ENCODE measurements around the gene ACIN1.

The ACIN1 gene

GRCh38 chr14:23013054-23013748, 81.7 kb downstream of the ACIN1 start:
- no peak for FAIRE-seq
- no peak for DNase-seq (ENCODE audit: insufficient read length)
- TF ChIP-seq POLR2AphosphoS5 (IDR thresholded peaks at IDR 0.05; ENCODE audit: low read depth, low read length) (no peak), TAF1 (IDR thresholded peaks at IDR 0.05; ENCODE audit: borderline replicate concordance, low read depth, low read length) (no peak), POLR2A (IDR thresholded peaks at IDR 0.05; ENCODE audit: low read depth, low read length) (no peak)

- no peak for FAIRE-seq
- DNase-seq (ENCODE audit: insufficient read length) = peak; percentile 77
- TF ChIP-seq POLR2A (IDR thresholded peaks at IDR 0.05; ENCODE audit: low read depth, low read length) (peak; percentile 51; the same call in 1 of the 2 replicates), TAF1 (IDR thresholded peaks at IDR 0.05; ENCODE audit: borderline replicate concordance, low read depth, low read length) (peak; percentile 71; the same call in 1 of the 2 replicates), POLR2AphosphoS5 (IDR thresholded peaks at IDR 0.05; ENCODE audit: low read depth, low read length) (0 out of 2 replicates have a peak, but pooled peaks have one; percentile 25)
These were observed 84.8 kb downstream of the ACIN1 start, which contains the start of gene C14orf93 for GRCh38 chr14:23009939-23010726. Gene C14orf93, minus strand, starts transcription at chr14:23010143. Its CDS starts 11,120 bp downstream, at chr14:22999023.

- DNase-seq (ENCODE audit: insufficient read length) (no peak), FAIRE-seq (no peak)
- TF ChIP-seq POLR2A (IDR thresholded peaks at IDR 0.05; ENCODE audit: low read depth, low read length) (no peak), TAF1 (IDR thresholded peaks at IDR 0.05; ENCODE audit: borderline replicate concordance, low read depth, low read length) (no peak), POLR2AphosphoS5 (IDR thresholded peaks at IDR 0.05; ENCODE audit: low read depth, low read length) (no peak)
These were observed 85.4 kb downstream of the ACIN1 start for GRCh38 chr14:23009483-23009938.

GRCh38 chr14:23008831-23009230, 86.1 kb downstream of the ACIN1 start:
- DNase-seq (ENCODE audit: insufficient read length) (no peak), FAIRE-seq (no peak)
- TF ChIP-seq POLR2A (IDR thresholded peaks at IDR 0.05; ENCODE audit: low read depth, low read length) = no peak
- no peak for TF ChIP-seq TAF1 (IDR thresholded peaks at IDR 0.05; ENCODE audit: borderline replicate concordance, low read depth, low read length)
- no peak for TF ChIP-seq POLR2AphosphoS5 (IDR thresholded peaks at IDR 0.05; ENCODE audit: low read depth, low read length)

Measured in GM12892 (cell line).